ENCODE data around the gene GRK5.

GRK5 gene

DNA sequence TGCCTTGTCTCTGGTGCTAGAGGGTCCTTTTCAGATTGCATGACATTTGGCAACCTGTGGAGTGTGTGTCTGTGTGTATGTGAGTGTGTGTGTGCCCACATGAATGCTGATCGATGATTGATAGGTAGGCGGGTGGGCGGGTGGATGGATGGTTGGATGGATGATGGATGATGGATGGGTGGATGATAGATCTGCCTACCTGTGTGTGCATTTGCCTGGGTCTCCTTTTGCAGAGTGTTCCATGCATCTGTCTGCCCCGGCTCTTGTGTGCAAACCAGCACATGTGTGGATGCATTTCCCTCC is 235.3 kb downstream of the GRK5 start:
- peak; percentile 43; the same call in 1 of the 2 replicates for TF ChIP-seq POLR2AphosphoS5 (IDR thresholded peaks at IDR 0.05; ENCODE audit: low read depth, low read length)
- TF ChIP-seq TAF1 (IDR thresholded peaks at IDR 0.05; ENCODE audit: borderline replicate concordance, low read depth, low read length) = no peak
- 0 out of 2 replicates have a peak, but pooled peaks have one; percentile 7 for TF ChIP-seq POLR2A (IDR thresholded peaks at IDR 0.05; ENCODE audit: low read depth, low read length)
- no peak for FAIRE-seq
- no peak for DNase-seq (ENCODE audit: insufficient read length)

DNA sequence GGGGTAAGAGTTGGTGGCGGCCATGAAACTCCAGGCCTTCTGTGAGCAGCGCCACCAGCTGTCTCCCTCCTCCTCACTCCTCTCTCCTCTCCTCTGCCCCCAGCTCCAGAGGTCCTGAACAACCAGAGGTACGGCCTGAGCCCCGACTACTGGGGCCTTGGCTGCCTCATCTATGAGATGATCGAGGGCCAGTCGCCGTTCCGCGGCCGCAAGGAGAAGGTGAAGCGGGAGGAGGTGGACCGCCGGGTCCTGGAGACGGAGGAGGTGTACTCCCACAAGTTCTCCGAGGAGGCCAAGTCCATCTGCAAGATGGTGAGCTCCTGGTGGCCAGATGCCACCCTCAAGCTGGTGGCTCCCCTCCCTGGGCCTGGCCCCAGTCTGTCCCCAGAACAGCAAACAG is 236.1 kb downstream of the GRK5 start:
- no peak for TF ChIP-seq TAF1 (IDR thresholded peaks at IDR 0.05; ENCODE audit: borderline replicate concordance, low read depth, low read length)
- TF ChIP-seq POLR2A (IDR thresholded peaks at IDR 0.05; ENCODE audit: low read depth, low read length) = no peak
- no peak for TF ChIP-seq POLR2AphosphoS5 (IDR thresholded peaks at IDR 0.05; ENCODE audit: low read depth, low read length)
- DNase-seq (ENCODE audit: insufficient read length) = no peak
- FAIRE-seq = no peak

DNA sequence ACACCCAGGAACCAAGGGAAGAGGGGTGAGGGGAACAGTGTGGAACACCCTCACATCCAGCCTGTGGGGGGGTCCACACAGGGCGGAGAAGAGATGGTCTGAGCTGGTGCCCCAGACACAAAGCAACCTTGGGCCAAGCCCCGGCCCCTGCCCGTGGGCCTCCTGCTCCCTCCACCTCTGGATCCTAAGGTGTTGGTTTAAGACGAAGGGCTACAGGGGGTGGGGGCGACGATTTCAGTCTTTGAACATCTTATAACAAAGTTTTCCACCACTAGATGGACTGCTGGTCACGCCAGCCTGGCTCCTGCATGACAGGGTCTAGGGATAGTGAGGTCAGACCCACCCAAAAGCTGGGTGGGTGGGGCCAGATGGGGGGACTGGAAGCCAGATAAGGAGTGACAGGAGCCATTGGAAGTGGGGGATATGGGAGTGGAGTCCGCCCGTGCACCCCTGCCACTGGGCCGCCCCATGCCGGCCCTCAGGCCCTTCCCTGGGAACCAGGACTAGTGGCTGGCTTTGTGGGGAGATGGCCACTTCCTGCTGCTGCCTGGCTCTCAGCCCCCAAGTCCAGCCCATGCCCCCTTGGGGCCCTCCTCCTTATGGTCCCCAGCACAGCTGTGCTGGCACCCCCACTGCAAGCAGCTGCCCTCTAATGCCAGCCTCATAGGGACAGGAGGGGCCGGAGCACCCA is 236.7 kb downstream of the GRK5 start:
- TF ChIP-seq TAF1 (IDR thresholded peaks at IDR 0.05; ENCODE audit: borderline replicate concordance, low read depth, low read length) (no peak), POLR2AphosphoS5 (IDR thresholded peaks at IDR 0.05; ENCODE audit: low read depth, low read length) (no peak), POLR2A (IDR thresholded peaks at IDR 0.05; ENCODE audit: low read depth, low read length) (no peak)
- DNase-seq (ENCODE audit: insufficient read length) = no peak
- no peak for FAIRE-seq

DNA sequence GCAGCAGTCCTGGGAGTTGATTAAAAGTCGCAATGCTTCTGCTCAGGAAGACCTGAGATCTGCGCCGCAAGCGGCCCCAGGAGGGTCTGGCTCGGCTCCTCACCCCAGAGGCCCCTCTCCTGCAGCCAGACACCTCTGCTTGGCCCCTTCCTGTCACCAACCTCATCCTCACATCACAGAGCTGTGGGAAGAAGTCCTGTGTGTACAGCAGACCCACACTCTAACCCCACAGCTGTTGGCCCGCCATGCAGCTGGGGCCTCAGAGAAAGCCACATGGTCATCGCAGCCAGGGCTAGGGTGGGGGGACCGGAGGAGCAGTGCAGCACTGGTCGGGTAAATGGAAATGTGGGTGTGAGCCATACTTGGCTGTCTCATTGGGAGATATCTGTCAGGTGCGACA is 237.5 kb downstream of the GRK5 start:
- DNase-seq (ENCODE audit: insufficient read length) (no peak), FAIRE-seq (no peak)
- TF ChIP-seq POLR2AphosphoS5 (IDR thresholded peaks at IDR 0.05; ENCODE audit: low read depth, low read length) (no peak), TAF1 (IDR thresholded peaks at IDR 0.05; ENCODE audit: borderline replicate concordance, low read depth, low read length) (no peak)

DNA sequence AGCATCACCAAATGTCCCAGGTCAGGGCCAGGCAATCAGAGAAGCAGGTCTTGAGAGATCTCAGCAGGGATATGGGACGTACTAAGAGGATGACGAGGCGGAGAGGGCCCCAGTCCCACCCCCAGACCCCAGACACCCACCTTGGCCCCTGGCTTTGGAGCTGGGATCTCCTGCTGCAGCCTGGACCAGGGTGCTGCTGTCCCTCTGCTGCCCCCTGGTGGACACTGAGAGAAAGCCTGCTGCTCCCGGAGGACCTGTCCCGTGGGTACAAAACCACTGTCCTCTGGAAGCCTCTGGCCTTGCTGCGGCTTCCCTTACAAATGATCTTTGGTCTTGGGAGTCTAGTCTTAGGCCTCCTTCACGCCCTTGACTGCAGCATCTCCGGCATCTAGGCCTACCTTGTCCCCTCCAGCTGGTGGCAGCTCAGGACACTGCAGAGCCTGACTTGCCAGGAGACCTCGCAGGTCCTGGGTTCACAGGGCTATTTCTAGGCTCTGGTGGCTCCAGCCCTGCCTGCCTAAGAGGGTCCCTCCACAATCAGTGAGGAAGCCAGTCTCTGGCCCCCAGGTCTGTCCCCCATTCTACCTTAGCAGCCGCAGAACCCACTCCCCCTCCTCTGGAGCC is 238.1 kb downstream of the GRK5 start:
- TF ChIP-seq POLR2A (IDR thresholded peaks at IDR 0.05; ENCODE audit: low read depth, low read length) (no peak), TAF1 (IDR thresholded peaks at IDR 0.05; ENCODE audit: borderline replicate concordance, low read depth, low read length) (no peak), POLR2AphosphoS5 (IDR thresholded peaks at IDR 0.05; ENCODE audit: low read depth, low read length) (no peak)
- DNase-seq (ENCODE audit: insufficient read length) = peak; percentile 81
- FAIRE-seq = peak; percentile 95

DNA sequence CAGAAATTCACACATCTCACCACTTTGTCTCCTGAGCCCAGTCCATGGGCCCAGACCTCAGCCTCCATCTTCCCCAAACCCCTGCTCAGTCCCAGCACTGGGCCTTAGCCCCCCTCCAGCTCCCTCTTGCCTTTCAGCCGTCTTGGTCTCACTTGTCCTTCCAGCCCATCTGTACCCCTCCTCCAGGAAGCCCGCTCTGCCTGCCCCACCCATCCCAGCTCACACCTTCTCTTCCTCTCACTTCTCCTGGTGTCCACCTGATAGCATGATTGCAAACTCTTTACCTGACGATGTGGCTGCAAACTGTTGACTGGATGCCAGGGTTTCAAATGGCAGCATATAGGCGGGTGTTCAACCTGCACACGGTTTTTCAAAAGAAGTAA is 238.6 kb downstream of the GRK5 start:
- TF ChIP-seq POLR2A (IDR thresholded peaks at IDR 0.05; ENCODE audit: low read depth, low read length) (no peak), TAF1 (IDR thresholded peaks at IDR 0.05; ENCODE audit: borderline replicate concordance, low read depth, low read length) (no peak), POLR2AphosphoS5 (IDR thresholded peaks at IDR 0.05; ENCODE audit: low read depth, low read length) (no peak)
- DNase-seq (ENCODE audit: insufficient read length) (no peak), FAIRE-seq (no peak)

DNA sequence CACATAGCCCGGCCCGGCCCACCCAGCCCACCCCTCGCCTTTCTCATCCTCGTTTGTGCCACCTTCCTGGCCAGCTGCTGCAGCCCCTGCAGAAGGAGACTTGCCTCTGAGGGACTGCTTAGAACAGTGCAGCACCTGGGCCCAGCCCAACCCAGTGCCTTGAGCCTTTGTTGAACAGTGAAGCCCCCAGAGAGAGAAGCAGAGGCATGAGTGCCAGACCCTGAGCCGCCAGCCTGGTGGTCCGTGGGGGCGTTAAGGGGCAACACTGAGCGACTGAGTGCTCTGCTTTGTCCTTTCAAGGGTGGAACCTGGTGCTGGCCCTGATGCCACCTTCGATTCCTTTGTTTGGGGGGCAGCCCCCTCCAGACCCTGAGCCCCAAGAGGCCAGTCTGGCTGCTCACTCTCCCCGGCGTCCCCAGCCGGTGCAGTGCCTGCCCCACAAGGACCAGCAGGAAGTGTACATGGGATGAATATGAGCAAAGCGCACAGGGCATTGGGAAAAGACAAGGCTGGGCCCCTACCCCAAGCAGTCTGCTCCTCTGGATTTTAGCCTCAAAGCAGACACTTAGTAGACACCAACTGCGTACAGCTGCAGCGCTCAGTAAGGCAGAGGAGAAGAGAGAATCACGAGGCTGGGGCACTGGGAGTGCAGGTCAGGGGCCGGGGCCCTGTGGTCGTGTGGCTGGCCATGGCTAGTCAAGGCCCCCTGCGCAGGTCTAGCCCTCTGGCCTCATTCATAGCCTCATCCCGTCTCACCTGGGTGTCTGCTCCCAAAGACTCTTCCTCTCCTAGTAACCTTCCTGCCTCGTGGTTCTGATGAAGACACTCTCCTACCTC is 239.3 kb downstream of the GRK5 start:
- no peak for TF ChIP-seq POLR2A (IDR thresholded peaks at IDR 0.05; ENCODE audit: low read depth, low read length)
- TF ChIP-seq TAF1 (IDR thresholded peaks at IDR 0.05; ENCODE audit: borderline replicate concordance, low read depth, low read length) = no peak
- no peak; the same call in 1 of the 2 replicates for TF ChIP-seq POLR2AphosphoS5 (IDR thresholded peaks at IDR 0.05; ENCODE audit: low read depth, low read length)
- FAIRE-seq (no peak), DNase-seq (ENCODE audit: insufficient read length) (no peak)

DNA sequence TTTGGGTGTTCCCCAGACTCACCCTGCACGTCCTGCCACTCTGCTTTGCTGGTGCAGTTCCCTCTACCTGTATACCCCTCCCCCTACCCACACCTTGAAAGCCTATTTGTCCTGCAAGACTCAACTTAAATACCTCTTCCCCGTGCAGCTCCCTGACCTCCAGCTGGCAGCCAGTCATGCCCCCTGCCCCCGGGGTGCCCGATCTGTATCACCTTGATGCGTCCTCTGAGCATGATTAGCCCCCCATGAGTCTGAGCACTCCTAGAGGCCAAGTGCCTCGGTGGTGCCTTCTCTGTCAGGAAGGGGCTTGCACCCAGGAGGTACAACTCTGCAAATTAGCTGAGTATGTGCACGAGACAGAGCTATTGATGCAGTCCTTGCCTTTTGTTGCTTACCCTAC is 240.1 kb downstream of the GRK5 start:
- no peak for FAIRE-seq
- no peak for DNase-seq (ENCODE audit: insufficient read length)
- TF ChIP-seq POLR2A (IDR thresholded peaks at IDR 0.05; ENCODE audit: low read depth, low read length) (no peak), TAF1 (IDR thresholded peaks at IDR 0.05; ENCODE audit: borderline replicate concordance, low read depth, low read length) (no peak), POLR2AphosphoS5 (IDR thresholded peaks at IDR 0.05; ENCODE audit: low read depth, low read length) (no peak; the same call in 1 of the 2 replicates)

DNA sequence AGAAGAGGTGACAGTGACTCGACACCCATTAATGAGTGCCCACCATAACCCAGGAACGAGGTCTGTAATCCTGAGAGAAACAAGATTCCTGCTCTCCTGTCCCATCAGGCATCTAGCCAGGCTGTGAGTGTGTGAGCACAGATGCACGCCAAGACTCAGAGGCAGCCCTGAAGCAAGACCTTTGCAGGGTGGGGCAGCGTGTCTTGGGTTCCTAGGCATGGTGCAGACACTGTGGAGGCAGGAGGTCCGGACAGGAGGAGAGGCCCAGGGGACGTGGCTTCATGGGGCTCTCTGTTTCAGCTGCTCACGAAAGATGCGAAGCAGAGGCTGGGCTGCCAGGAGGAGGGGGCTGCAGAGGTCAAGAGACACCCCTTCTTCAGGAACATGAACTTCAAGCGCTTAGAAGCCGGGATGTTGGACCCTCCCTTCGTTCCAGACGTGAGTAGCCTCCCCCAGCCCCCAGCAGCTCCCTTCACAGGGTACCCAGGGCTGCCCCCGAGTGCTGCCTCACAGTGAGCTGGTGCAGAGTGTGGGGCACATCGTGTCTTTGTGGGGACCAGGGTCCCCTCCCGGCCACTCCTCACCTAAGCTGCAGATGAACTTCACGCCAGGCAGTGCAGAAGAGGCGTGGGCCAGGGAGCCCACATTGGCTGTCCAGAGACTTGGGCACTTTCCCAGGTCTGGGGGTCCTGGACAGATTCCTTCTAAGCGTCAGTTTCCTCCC is 240.6 kb downstream of the GRK5 start:
- no peak for TF ChIP-seq TAF1 (IDR thresholded peaks at IDR 0.05; ENCODE audit: borderline replicate concordance, low read depth, low read length)
- no peak for TF ChIP-seq POLR2A (IDR thresholded peaks at IDR 0.05; ENCODE audit: low read depth, low read length)
- no peak for TF ChIP-seq POLR2AphosphoS5 (IDR thresholded peaks at IDR 0.05; ENCODE audit: low read depth, low read length)
- DNase-seq (ENCODE audit: insufficient read length) (no peak), FAIRE-seq (no peak)

DNA sequence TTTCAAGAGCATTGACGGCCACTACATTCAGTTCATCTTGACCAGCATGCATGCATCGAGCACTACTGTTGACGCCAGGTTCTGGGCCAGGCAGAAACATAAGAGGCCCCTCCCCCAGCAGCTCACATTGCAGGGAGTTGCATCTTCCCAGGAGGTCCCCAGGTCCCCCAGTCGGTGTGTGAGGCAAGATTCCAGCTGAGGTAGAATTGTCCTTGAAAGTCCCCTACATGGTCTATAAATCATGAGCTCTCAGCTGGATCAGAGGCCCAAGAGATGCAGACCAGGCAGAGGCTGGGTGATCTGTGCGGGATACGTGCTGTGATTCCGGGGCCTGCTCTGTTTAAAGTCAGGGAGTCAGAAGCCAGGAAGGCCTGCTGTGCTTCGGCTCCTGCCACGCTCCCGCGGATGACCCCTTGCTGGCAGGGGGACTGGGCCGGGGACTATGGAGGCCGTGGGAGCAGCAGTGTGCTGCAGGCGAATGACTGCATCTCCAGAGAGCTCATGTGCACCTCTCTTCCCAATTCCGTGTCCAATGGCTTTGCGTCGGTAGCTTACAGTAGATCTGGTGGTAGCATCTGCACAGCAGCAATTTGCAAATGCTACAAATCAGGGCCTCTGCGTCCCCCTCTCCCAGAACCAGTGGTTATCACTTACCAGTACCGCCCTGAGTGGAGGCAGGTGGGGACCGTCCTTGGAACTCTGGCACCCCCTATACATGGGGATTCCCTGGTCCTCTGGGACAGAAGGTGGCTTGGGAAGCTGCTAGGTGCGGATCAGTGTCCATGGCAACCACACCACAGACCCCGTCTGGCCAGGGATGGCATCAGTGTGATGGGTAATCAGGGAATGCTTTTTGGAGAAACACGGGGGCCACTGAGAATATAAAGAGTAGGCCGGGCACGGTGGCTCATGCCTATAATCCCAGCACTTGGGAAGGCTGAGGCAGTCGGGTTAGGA is 241.5 kb downstream of the GRK5 start:
- FAIRE-seq = no peak
- DNase-seq (ENCODE audit: insufficient read length) = no peak
- TF ChIP-seq TAF1 (IDR thresholded peaks at IDR 0.05; ENCODE audit: borderline replicate concordance, low read depth, low read length) (no peak), POLR2AphosphoS5 (IDR thresholded peaks at IDR 0.05; ENCODE audit: low read depth, low read length) (no peak), POLR2A (IDR thresholded peaks at IDR 0.05; ENCODE audit: low read depth, low read length) (no peak)

Measured in GM12892 (cell line).